ENCODE measurements around the gene ABHD16A.
A peak's percentile ranks its signal among the peaks of the same experiment; 100 is the strongest.

Gene ABHD16A

GRCh38 chr6:31702819-31703716 lies at the start of gene ABHD16A:
TSS of gene ABHD16A (minus strand) at chr6:31703324. CDS start at chr6:31703281, 43 bp downstream.
- DNase-seq, result peak; percentile 91 to 95

- no peak for DNase-seq
These were observed 49.7 kb upstream of the ABHD16A start for GRCh38 chr6:31752739-31753319.

- no peak for DNase-seq
These were observed 47.4 kb upstream of the ABHD16A start for GRCh38 chr6:31750411-31751022.

GRCh38 chr6:31749301-31750036 lies 46.3 kb upstream of the ABHD16A start:
- DNase-seq, result no peak

GRCh38 chr6:31744422-31744821 lies 41.3 kb upstream of the ABHD16A start:
- DNase-seq, result no peak

- DNase-seq, result no peak
These were observed 39.8 kb upstream of the ABHD16A start for GRCh38 chr6:31742894-31743293.

- no peak for DNase-seq
These were observed 38.7 kb upstream of the ABHD16A start for GRCh38 chr6:31741815-31742214.

GRCh38 chr6:31740397-31741223 lies 37.5 kb upstream of the ABHD16A start:
- peak in 1 of 2 donors; percentile 45 for DNase-seq

GRCh38 chr6:31739639-31740396 lies 36.7 kb upstream of the ABHD16A start, which contains the start of gene MSH5:
TSS of gene MSH5 (plus strand) at chr6:31740005. CDS start at chr6:31740467, 462 bp downstream.
- DNase-seq, result peak; percentile 84 to 95

GRCh38 chr6:31737991-31738979 lies 35.2 kb upstream of the ABHD16A start:
- DNase-seq, result peak; percentile 63 to 99

GRCh38 chr6:31737315-31737990 lies 34.3 kb upstream of the ABHD16A start:
- peak; percentile 9 to 42 for DNase-seq

GRCh38 chr6:31736768-31737314 lies 33.7 kb upstream of the ABHD16A start:
- peak in 1 of 2 donors; percentile 52 for DNase-seq

GRCh38 chr6:31736021-31736767 lies 33.1 kb upstream of the ABHD16A start, which contains the start of gene CLIC1:
TSS of gene CLIC1 (minus strand) at chr6:31736530. CDS start at chr6:31736300, 230 bp downstream.
- peak; percentile 66 to 74 for DNase-seq

- DNase-seq, result peak; percentile 49 to 85
These were observed 31.8 kb upstream of the ABHD16A start for GRCh38 chr6:31734821-31735406.

- DNase-seq, result no peak
These were observed 31.2 kb upstream of the ABHD16A start for GRCh38 chr6:31734247-31734820.

GRCh38 chr6:31733734-31734133 lies 30.6 kb upstream of the ABHD16A start:
- no peak for DNase-seq

- DNase-seq, result no peak
These were observed 28.9 kb upstream of the ABHD16A start for GRCh38 chr6:31732029-31732428.
